Upper lobe of left lung (tissue), 4 donors: ENCODE measurements around the gene COPS7A.

ENCODE experiments used
- CTCF ChIP-seq, 6 experiments: fragments of 450-650 bp in 4 of 6; fragments of 200-600 bp in 2 of 6; sonication (generic) in 2 of 6; IDR thresholded peaks; one replicate each; pipeline ENCODE4 v1.5.1; 2016 to 2019; ENCODE audit warnings: antibody characterized with exemption in 6 of 6
- POLR2A ChIP-seq, 4 donors: fragments of 450-650 bp; IDR thresholded peaks; one replicate each; pipeline ENCODE4 v1.5.1; 2016 to 2017; ENCODE audit warnings: antibody characterized with exemption in 4 of 4, mild to moderate bottlenecking in 2 of 4

- TF ChIP-seq CTCF (IDR thresholded peaks at IDR 0.05): peak in 3 of 6 experiments; percentile 16 to 26 (median 17)
- TF ChIP-seq POLR2A (IDR thresholded peaks at IDR 0.05): peak in 1 of 4 donors; percentile 75
These were observed at the start of gene COPS7A for GRCh38 chr12:6723607-6724408.
